Naive thymus-derived CD8-positive, alpha-beta T cell (primary cell): ENCODE data around the gene DUOX1. TPM values are rescaled to one million over a fixed set of nuclear protein-coding genes. Genes with fewer than 3 reads are reported as not detected.
A peak's percentile ranks its signal among the peaks of the same experiment; 100 is the strongest.

Experiments used
- ATAC-seq, 2 donors: fragments of 150-1000 bp; cut with Tn5 transposase in 1 of 2; sonication (Bioruptor Pico), chemical (Tn5 transposase) in 1 of 2; 1 replicate in 1 of 2; 2 replicates in 1 of 2; pipeline ENCODE4 v1.10.0; 2021; ENCODE audit warnings: mild to moderate bottlenecking in 2 of 2, moderate library complexity in 2 of 2
- POLR2A ChIA-PET: fragments of 350-600 bp; sonication (Branson Sonifier 250); formaldehyde crosslinking; loops from one replicate; lab custom pipeline; 2021; ENCODE audit warnings: antibody characterized with exemption; lab: Charles Lee
- DNase-seq, 10 donors: peaks; one replicate each; pipeline versions ENCODE4 v3.0.0 to v3.0.0-alpha.2; 2020 to 2022
- H3K27ac Mint-ChIP-seq, 10 donors: one replicate each; pipeline ENCODE4 v1.8.0; 2020 to 2022; ENCODE audit warnings: mild to moderate bottlenecking in 10 of 10, mixed read lengths in 10 of 10, moderate library complexity in 4 of 10, inconsistent platforms in 1 of 10
- H3K27me3 Mint-ChIP-seq, 5 donors: one replicate each; pipeline ENCODE4 v1.8.0; 2021 to 2022; ENCODE audit warnings: mixed read lengths in 5 of 5
- H3K36me3 Mint-ChIP-seq, 3 donors: one replicate each; pipeline ENCODE4 v1.8.0; 2020 to 2022; ENCODE audit warnings: mixed read lengths in 3 of 3, mild to moderate bottlenecking in 2 of 3, inconsistent platforms in 1 of 3
- H3K4me1 Mint-ChIP-seq, 4 donors: one replicate each; pipeline ENCODE4 v1.8.0; 2021 to 2022; ENCODE audit warnings: mixed read lengths in 4 of 4
- H3K4me3 Mint-ChIP-seq, 10 donors: one replicate each; pipeline ENCODE4 v1.8.0; 2020 to 2022; ENCODE audit warnings: mild to moderate bottlenecking in 10 of 10, mixed read lengths in 10 of 10, moderate library complexity in 6 of 10, inconsistent platforms in 1 of 10
- H3K9me3 Mint-ChIP-seq, 9 donors: one replicate each; pipeline ENCODE4 v1.8.0; 2020 to 2022; ENCODE audit warnings: mixed read lengths in 9 of 9, mild to moderate bottlenecking in 3 of 9, inconsistent platforms in 1 of 9, moderate library complexity in 1 of 9
- polyA plus RNA-seq, 3 donors: library from polyadenylated mRNA; unstranded; fragments of 300-500 nt; fragmentation: Illumina TruSeq; gene quantifications; one replicate each; pipeline ENCODE4 v1.2.3, GENCODE V29; 2021
- total RNA-seq, 8 experiments: library from RNA in 2 of 8; stranded (reverse) in 2 of 8; gene quantifications; one replicate each; pipeline ENCODE4 v1.2.3 and lab custom pipeline; 2021 to 2026

Gene DUOX1
- total and polyA plus RNA-seq, 5 experiments from 2014 or later = 0.35 to 3.7 (median 0.40) TPM; not detected in 2

DNA sequence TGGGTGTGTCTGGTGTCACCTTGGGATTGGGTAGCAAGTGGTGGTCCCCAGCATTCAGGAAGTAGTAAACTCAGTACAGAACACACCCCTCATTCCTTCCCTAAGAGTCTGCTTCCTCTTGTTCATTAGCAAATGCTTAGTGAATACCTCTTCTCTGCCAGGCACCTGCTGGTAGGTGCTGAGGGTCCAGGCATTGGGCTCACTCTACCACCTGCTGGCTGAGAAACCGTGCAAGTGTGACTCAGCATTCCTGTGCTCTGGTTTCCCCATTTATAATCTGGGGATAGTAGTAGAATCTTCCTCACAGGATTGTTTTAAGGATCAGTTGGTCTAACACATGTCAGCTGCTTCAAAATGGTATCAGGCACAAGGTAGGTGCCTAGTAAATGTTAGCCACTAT lies 53.2 kb downstream of the DUOX1 start:
- H3K27me3 Mint-ChIP-seq = no peaks in the 10 kb centered on the region
- POLR2A ChIA-PET = interaction anchor here (2.1 to 5.8 kb wide), 2 partner anchors 15 to 17 kb away, joined by 5 to 88 read pairs; no protein-coding TSS in a partner anchor

DNA sequence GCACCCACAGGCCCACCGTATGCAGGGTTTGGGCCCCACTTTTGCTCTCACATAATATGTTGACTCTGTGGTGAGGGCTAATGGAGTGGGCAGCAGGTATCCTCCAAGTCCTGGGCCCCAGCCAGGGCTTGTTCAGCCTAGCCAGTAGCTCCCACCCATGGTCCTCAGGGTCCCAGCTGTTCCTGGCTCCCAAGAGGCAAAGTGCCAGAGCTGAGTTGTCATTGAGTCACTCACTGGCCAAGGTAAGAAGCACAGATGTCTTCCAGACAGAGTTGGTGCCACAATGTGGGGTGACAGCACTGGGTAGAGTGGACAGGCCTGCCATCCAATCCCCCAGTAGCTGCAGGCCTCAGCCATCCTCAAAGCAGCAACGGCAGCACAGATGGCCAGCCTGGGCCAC lies 53.7 kb downstream of the DUOX1 start:
- Mint-ChIP-seq H3K4me1 (peaks cover 31 to 56% (median 44%) of the 10 kb centered on the region in 4 donors), H3K9me3 (no peaks in the 10 kb centered on the region), H3K27ac (peak overlapping the region in 1 of 10 donors; percentile 57), H3K4me3 (no peak overlapping the region), H3K27me3 (peaks cover 0 to 3% (median 0%) of the 10 kb centered on the region in 5 donors), H3K36me3 (no peaks in the 10 kb centered on the region)
- DNase-seq (no peak), ATAC-seq (no peak)
- POLR2A ChIA-PET = interaction anchor here (5.8 kb wide), 1 partner anchor 16 kb away, joined by 88 read pairs; no protein-coding TSS in a partner anchor

More for the DNA sequence above, 53.2 kb downstream of the DUOX1 start:
- H3K9me3 Mint-ChIP-seq = no peaks in the 10 kb centered on the region
- no peak overlapping the region for H3K4me3 Mint-ChIP-seq
- H3K4me1 Mint-ChIP-seq = peaks cover 28 to 51% (median 40%) of the 10 kb centered on the region in 4 donors
- DNase-seq = no peak
- no peak for ATAC-seq
- no peaks in the 10 kb centered on the region for H3K36me3 Mint-ChIP-seq
- H3K27ac Mint-ChIP-seq = peak overlapping the region in 3 of 10 donors; percentile 38 to 50 (median 43)

- POLR2A ChIA-PET = interaction anchor here (5.8 kb wide), 1 partner anchor 15 kb away, joined by 88 read pairs; no protein-coding TSS in a partner anchor
- Mint-ChIP-seq H3K9me3 (no peaks in the 10 kb centered on the region), H3K27me3 (peaks cover 0 to 4% (median 0%) of the 10 kb centered on the region in 5 donors), H3K4me1 (peaks cover 33 to 59% (median 44%) of the 10 kb centered on the region in 4 donors), H3K27ac (peak overlapping the region in 5 of 10 donors; percentile 8 to 82 (median 57)), H3K36me3 (no peaks in the 10 kb centered on the region), H3K4me3 (no peak overlapping the region)
- DNase-seq (no peak), ATAC-seq (no peak)
Observed at GRCh38 chr15:45184562-45185041, 54.8 kb downstream of the DUOX1 start.

DNA sequence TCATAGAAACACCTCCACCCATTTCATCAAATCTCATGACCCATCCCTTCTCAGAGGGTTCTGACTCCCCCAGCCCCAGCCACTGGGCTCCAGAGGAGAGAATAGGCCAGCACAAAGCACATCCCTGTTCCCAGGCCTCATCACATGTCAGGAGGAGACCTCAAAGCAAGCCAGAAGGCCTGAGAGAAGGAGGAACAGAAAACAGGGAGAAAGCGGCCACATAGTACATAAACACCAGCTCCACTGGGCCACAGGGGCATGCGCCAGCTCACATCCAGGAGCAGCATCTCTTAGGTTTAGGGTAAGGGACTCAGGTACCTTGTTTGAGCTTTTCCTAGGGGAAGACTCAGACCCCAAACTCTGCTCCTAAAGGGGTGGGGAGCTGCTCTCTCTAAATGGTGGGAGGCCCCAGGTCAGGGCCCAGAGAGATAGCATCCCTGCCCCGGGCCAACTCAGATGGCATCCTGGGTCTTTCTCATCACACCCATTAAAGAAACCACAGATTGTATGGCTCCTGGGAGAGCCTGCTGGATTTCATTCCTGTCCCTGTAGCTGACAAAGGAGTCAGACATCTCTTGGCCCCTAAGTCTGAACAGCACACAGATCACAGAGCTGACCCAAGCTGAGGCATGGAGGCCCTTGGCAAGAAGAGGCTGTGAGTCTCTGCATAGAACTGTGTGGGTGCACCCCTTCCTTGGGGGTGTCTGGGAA lies 55.4 kb downstream of the DUOX1 start:
- POLR2A ChIA-PET = interaction anchor here (0.7 to 5.8 kb wide), 3 partner anchors 14 to 94 kb away, joined by 3 to 88 read pairs (median 8); no protein-coding TSS in a partner anchor
- ATAC-seq = no peak
- H3K4me3 Mint-ChIP-seq = peak overlapping the region in 7 of 10 donors; percentile 12 to 89 (median 87)
- DNase-seq = no peak
- H3K4me1 Mint-ChIP-seq = peaks cover 30 to 56% (median 39%) of the 10 kb centered on the region in 4 donors
- H3K27ac Mint-ChIP-seq = peak overlapping the region in 9 of 10 donors; percentile 15 to 88 (median 67)
- H3K27me3 Mint-ChIP-seq = peaks cover 0 to 4% (median 0%) of the 10 kb centered on the region in 5 donors
- H3K9me3 Mint-ChIP-seq = no peaks in the 10 kb centered on the region
- no peaks in the 10 kb centered on the region for H3K36me3 Mint-ChIP-seq

GRCh38 chr15:45185903-45186770 lies 56.3 kb downstream of the DUOX1 start:
- POLR2A ChIA-PET = interaction anchor here (1.8 to 5.8 kb wide), 2 partner anchors 13 to 18 kb away, joined by 8 to 88 read pairs; no protein-coding TSS in a partner anchor
- Mint-ChIP-seq H3K4me3 (peak overlapping the region; percentile 78 to 92 (median 88)), H3K27me3 (peaks cover 0 to 4% (median 0%) of the 10 kb centered on the region in 5 donors), H3K4me1 (peaks cover 25 to 50% (median 34%) of the 10 kb centered on the region in 4 donors), H3K36me3 (no peaks in the 10 kb centered on the region), H3K27ac (peak overlapping the region; percentile 17 to 88 (median 78)), H3K9me3 (no peaks in the 10 kb centered on the region)
- ATAC-seq (no peak), DNase-seq (no peak)

- peaks cover 24 to 48% (median 31%) of the 10 kb centered on the region in 4 donors for H3K4me1 Mint-ChIP-seq
- ATAC-seq = peak in 1 of 2 donors; percentile 18
- peaks cover 0 to 4% (median 0%) of the 10 kb centered on the region in 5 donors for H3K27me3 Mint-ChIP-seq
- peak overlapping the region; percentile 48 to 88 (median 86) for H3K27ac Mint-ChIP-seq
- H3K9me3 Mint-ChIP-seq = no peaks in the 10 kb centered on the region
- H3K36me3 Mint-ChIP-seq = no peaks in the 10 kb centered on the region
- peak in 1 of 10 donors; percentile 20 for DNase-seq
- peak overlapping the region; percentile 78 to 92 (median 88) for H3K4me3 Mint-ChIP-seq
- POLR2A ChIA-PET = interaction anchor here (0.6 to 5.8 kb wide), 4 partner anchors 13 to 648 kb away, joined by 3 to 88 read pairs (median 6); no protein-coding TSS in a partner anchor
Observed at GRCh38 chr15:45186771-45187577, 57.2 kb downstream of the DUOX1 start.

DNA sequence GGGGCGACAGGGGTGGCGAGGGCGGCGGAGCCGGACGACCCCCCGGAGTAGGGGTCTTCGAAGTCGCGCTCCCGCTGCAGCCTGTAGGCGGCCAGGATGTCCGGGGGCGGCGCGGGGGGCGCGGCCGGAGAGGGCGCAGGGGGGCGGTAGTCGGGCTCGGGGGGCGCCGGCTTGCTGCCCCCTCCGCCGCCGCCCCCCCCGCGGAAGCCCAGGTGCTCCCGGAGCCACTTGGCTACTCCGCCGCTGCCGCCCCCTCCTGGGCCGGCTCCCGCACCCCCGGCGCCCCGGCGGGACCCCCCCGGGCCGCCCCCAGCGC lies 57.7 kb downstream of the DUOX1 start:
- ATAC-seq = peak in 1 of 2 donors; percentile 13
- peak overlapping the region in 4 of 10 donors; percentile 78 to 99 (median 92) for H3K4me3 Mint-ChIP-seq
- peak overlapping the region in 1 of 10 donors; percentile 94 for H3K27ac Mint-ChIP-seq
- H3K36me3 Mint-ChIP-seq = no peaks in the 10 kb centered on the region
- H3K4me1 Mint-ChIP-seq = peaks cover 22 to 45% (median 30%) of the 10 kb centered on the region in 4 donors
- DNase-seq = peak in 3 of 10 donors; percentile 21 to 69 (median 32)
- POLR2A ChIA-PET = interaction anchor here (0.6 to 5.8 kb wide), 5 partner anchors 12 to 648 kb away, joined by 3 to 88 read pairs (median 4); no protein-coding TSS in a partner anchor
- H3K27me3 Mint-ChIP-seq = peaks cover 0 to 4% (median 0%) of the 10 kb centered on the region in 5 donors
- no peaks in the 10 kb centered on the region for H3K9me3 Mint-ChIP-seq

DNA sequence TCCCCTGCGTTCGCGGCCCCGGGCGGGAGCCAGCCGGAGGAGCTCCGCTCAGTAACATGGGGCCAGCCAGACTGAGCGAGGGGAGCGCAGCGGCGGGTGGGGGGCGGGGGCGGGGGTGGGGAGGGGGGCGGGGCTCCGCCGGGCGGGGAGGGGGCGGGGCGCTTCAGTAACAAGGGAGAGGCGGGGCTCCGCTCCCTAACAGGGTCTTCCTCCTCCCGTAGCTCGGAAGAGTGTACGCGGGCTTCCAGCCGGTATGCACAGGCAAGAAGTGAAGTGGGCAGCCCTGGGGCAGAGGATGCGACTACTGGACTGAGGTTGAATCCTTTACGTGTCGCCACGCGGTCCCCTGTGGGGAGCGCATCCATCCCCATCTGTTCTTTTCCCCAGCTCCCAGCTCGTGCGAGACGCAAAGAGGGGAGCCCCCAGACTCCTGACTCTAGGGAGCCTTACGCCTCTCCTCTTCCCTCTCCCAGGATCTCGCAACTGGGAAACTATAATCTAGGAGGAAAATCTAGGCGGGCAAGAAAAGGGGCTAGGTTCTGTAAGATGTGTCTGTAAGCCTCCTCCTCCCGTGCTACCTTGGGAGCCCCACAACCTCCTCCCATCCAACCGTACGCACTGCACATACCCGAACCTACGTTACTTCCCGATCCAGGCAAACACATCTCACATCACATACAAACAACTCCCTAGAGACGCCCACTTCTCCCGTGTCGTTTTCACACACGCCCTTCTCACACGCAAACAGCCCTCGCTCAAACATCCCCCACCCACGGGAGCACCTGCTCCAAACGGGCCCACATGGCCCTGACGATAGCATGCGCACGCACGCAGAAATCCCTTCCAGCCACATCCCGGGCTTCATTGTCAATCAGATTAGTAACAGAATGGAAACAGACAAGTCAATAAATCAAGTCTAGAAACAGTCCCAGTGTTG lies 58.4 kb downstream of the DUOX1 start, which contains the start of gene SHF:
SHF (minus strand) TSS at position 73 of the 937 bp plus-strand sequence; CDS start at position 58, 15 bp downstream.
- Mint-ChIP-seq H3K27ac (peak within 1 kb of the TSS; percentile 84 to 97 (median 94)), H3K9me3 (no peaks in the 10 kb centered on the region), H3K4me1 (peaks cover 22 to 41% (median 30%) of the 10 kb centered on the region in 4 donors), H3K4me3 (peak within 1 kb of the TSS; percentile 85 to 99 (median 93)), H3K27me3 (peaks cover 0 to 4% (median 0%) of the 10 kb centered on the region in 5 donors), H3K36me3 (no peaks in the 10 kb centered on the region)
- peak; percentile 50 to 81 (median 66) for DNase-seq
- POLR2A ChIA-PET = interaction anchor here (0.6 to 5.8 kb wide), 4 partner anchors 11 to 649 kb away, joined by 3 to 88 read pairs (median 6); no protein-coding TSS in a partner anchor
- ATAC-seq = peak; percentile 73 to 77

DNA sequence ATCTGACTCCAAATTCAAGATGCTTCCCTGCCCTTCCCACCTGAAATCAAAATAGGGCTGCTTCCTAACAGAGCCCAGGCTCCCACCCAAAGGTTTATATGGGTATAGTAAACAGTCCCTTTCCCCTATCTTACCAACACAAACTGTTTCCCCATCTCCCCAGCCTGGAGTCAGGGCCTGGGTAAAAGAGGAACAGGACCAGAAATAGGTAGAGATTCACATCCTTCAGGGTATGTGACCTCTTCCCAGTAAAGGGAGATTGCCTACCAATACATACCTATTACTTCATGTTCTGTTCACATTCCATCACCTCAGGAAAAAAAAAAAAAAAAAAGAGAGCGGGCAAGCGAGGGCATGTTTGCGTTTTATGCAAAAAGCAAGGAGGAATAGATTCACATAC lies 67.7 kb downstream of the DUOX1 start:
- Mint-ChIP-seq H3K4me1 (peaks cover 0 to 19% (median 16%) of the 10 kb centered on the region in 4 donors), H3K4me3 (peak overlapping the region in 6 of 10 donors; percentile 69 to 79 (median 74)), H3K27me3 (peaks cover 0 to 4% (median 0%) of the 10 kb centered on the region in 5 donors), H3K36me3 (no peaks in the 10 kb centered on the region), H3K27ac (peak overlapping the region in 6 of 10 donors; percentile 47 to 87 (median 74)), H3K9me3 (peaks cover 0 to 5% (median 0%) of the 10 kb centered on the region in 9 donors)
- ATAC-seq = no peak
- DNase-seq = no peak
- POLR2A ChIA-PET = interaction anchor here (0.7 to 5.2 kb wide), 10 partner anchors 12 to 391 kb away, joined by 3 to 88 read pairs (median 5); partner anchors contain the start of genes BLOC1S6 and SHF
